HS-27A (cell line): ENCODE results near the gene TROAP.
"Not testable (repeated sequence)": the region's sequence is repeated elsewhere in the genome, so short reads cannot be mapped to it uniquely, and the experiment has no call there.

ENCODE experiments used
- DNase-seq: peaks from one replicate; pipeline ENCODE4 v3.0.0-alpha.2; 2012; ENCODE audit warnings: low read depth, missing footprints

Gene TROAP

GRCh38 chr12:49330631-49331379, 7.8 kb downstream of the TROAP start:
- DNase-seq, result no peak

- DNase-seq, result no peak
Measured at GRCh38 chr12:49331380-49332222, 8.5 kb downstream of the TROAP start.

- no peak for DNase-seq
Measured at GRCh38 chr12:49332441-49332861, 9.4 kb downstream of the TROAP start.

GRCh38 chr12:49332891-49333371, 9.9 kb downstream of the TROAP start:
- DNase-seq, result no peak

- DNase-seq, result not testable (repeated sequence)
Measured at GRCh38 chr12:49333778-49334177, 10.7 kb downstream of the TROAP start.

- no peak for DNase-seq
Measured at GRCh38 chr12:49334226-49334625, 11.2 kb downstream of the TROAP start.

- DNase-seq, result no peak
Measured at GRCh38 chr12:49334681-49335080, 11.6 kb downstream of the TROAP start.

- no peak for DNase-seq
Measured at GRCh38 chr12:49335118-49335954, 12.3 kb downstream of the TROAP start.

GRCh38 chr12:49335955-49336644, 13.0 kb downstream of the TROAP start:
- no peak for DNase-seq

GRCh38 chr12:49336645-49337584, 13.9 kb downstream of the TROAP start, which contains the start of gene C1QL4:
C1QL4 (minus strand) TSS chr12:49337188; CDS start chr12:49336477, 711 bp downstream.
- no peak for DNase-seq

- no peak for DNase-seq
Measured at GRCh38 chr12:49338830-49339463, 15.9 kb downstream of the TROAP start.

- DNase-seq, result no peak
Measured at GRCh38 chr12:49339464-49339861, 16.4 kb downstream of the TROAP start.

- no peak for DNase-seq
Measured at GRCh38 chr12:49340095-49340870, 17.2 kb downstream of the TROAP start.

- no peak for DNase-seq
Measured at GRCh38 chr12:49340971-49341776, 18.1 kb downstream of the TROAP start.

GRCh38 chr12:49341777-49342065, 18.7 kb downstream of the TROAP start:
- DNase-seq, result no peak

GRCh38 chr12:49342066-49342913, 19.2 kb downstream of the TROAP start:
- no peak for DNase-seq
